ENCODE results near the gene KY.

The KY gene

DNA sequence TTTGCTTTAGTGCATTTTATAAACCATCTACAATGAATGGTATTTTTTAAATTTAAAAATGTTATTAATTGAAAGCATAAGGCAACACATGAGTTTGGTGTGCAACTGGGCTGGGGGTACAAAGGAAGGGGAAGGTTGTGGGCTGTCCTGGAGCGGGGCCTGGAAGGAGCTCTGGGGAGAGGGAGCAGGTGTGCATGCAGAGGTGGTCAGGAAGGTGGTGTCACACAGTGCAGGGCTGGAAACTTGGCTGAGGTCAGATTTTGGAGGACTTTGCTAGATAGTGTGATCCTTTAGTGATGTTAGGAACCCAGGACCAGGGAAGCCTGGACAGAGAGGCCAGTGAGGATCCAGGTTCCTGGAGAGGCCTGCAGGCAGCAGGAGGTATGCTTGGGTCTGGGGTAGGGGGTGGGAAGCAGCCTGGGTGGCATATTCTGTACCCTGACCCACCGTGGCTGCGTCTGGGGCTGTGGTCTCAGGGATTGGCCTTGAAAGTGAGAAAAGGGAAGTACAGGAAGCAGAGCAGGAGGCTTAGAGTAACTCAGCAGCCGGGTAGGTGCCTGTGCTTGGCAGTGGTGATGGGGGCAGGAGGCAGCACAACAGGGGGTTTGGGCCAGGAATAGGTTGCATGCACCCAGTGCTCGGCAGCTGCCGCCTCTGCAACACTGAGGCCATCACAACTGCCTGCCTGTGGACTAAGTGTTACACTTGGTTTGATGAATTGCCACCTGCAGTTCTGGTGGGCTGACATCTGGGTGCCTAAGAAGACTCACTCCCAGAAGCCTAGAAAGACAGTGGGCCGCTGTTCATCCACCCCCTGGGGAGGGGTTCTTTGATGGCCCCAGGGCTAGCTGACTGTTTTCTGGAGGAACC lies 33.0 kb downstream of the KY start:
- DNase-seq: no peak

DNA sequence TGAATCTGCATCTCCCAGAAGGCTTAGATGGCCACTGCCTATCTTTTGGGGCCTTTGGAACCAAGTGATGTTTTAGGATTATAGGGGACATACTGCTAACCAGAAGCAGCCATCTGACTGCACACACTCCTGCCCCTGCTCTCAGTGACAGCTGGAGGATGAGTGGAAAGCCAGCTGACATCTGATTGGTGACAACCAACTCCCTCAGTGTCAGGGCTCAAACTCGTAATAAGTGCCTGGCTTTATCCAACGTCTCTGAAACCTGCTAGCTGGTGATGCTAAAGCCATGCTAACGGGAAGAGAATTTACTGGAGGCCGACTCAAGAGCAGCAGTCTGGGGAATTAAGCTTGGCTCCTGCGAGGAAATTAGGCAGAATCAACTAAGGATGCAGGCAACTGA lies 35.1 kb downstream of the KY start:
- no peak for DNase-seq

DNA sequence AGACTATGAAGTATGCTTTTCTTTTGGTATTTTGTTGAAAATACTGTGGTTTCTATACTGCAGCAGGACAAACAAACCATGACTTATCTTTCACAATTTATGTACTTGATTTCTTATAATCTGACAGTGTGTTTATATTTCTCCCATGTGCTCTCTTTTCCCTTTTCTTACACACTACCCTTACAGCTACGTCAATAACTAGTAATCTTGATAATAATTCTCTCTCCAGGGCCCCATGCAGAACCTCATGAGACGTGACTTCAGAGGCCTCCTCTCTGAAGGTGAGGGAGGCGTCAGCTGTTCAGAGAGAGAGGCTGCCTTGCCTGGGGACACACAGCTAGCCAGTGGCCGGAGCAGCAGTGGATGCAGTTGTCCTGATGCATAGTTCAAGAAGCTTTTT lies 35.9 kb downstream of the KY start:
- no peak for DNase-seq

DNA sequence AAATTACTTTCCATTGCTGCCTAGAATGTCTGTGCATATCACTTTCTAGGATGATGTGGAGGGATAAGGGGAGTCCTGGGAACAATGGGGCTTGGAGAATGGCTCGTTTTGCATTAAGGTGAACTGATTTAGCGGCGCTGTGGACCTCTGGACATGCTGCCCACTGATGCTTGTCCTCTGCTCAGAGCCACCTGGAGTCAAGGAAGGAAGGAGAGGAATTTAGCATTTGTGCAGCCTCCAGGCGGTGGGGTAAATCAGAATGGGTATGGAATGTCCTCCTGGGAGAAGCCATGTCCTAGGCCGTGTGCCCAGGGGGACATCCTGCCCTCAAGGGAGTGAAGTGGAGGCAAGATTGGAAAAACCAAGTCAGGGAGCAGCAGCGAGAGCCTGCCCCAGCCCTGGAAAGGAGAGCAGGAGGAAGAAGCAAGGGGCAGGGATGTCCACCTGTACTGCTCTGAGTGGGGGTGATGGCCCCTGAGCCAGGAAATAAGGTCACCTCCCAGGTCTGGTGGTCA lies 37.8 kb downstream of the KY start:
- DNase-seq: no peak

DNA sequence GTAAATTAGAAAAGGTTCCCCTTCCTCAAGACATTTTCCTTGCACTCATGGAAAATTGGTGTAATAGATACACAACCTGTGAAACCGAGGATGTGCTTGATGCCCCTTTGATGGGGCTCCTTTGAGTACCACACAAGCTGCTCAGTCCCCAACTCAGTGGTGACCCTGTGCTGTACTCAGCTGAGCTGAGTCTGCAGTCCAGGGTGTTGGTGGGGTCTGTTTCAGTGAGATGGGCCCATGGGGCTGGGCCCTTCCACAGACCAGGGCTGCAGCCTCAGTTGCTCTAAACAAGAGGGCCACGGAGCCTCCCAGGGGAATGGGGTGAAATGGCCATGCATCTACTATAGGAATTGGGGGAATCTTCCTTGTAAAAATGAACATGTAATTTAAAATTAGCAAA lies 39.3 kb downstream of the KY start:
- DNase-seq: no peak

DNA sequence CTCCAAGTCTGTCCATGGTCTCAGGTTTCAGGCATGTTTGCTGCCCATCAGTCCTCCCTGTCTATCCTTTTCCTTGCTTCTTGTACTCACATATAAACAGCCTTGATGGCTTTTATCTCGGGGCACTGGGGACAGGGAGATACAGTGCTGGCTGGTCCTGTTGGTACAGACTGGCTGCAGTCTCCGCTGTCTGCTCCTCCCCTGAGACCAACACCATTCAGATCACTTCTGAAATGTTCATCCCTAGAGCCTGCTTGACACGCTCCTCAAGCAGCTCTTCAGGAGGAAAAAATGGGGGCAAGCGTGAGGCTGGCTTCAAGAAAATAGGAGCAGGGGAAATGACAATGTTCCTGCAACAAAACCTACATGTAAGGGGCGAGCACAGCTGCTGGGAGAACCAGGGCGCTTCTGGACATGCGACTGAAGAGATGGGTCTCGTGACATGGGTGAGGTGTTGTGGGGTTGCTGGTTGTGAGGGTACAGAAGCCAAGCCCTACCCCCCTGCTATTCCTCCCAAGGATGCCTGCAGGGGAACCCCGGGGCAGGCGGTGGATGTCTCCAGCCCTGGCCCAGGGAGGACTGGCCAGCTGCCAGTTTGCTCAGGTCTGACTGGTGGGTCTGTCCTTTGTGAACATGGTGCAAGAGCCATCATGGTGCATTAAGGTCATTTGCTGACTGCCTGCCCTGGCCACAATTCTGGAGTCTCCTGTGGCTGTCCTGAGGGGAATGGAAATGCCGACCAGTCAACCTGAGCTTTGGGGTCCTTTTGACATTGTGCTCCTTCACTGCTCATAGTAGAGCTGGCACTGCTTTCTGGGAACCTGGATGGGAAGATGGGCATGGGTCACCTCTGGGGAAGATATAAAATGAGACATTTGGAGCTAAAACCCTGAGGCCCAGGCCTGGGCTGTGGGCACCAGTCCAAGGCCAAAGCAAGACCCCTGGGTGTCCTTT lies 40.1 kb downstream of the KY start:
- no peak for DNase-seq

DNA sequence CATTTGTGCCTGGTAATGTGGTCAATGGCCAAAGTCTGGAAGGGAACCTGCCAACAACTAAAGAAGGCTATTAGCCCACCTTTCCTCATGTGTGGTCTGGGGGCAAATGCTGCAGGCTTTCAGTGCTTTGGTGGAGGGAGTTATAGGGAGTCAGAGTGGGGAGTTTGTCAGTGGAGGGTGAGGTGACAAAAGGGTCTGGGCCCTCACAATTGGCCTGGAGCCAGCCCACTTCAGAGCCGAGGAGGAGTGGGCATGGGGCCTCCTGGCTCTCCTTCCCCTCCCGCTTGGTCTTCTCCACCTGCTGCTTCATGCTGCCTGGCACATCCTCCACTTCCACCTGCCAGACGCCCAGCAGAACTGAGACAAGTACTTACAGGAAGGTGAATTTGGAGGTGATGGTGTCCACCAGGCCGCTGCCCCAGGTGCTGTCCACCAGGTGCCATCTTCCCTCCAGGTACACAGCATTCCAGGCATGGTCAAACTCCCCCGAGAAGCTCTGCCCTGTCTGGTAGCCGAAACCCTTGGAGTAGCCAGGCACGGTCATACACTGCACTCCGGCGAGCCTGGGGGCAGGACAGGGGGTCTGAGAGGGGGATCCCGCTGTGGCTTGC lies 40.9 kb downstream of the KY start:
- no peak for DNase-seq

DNA sequence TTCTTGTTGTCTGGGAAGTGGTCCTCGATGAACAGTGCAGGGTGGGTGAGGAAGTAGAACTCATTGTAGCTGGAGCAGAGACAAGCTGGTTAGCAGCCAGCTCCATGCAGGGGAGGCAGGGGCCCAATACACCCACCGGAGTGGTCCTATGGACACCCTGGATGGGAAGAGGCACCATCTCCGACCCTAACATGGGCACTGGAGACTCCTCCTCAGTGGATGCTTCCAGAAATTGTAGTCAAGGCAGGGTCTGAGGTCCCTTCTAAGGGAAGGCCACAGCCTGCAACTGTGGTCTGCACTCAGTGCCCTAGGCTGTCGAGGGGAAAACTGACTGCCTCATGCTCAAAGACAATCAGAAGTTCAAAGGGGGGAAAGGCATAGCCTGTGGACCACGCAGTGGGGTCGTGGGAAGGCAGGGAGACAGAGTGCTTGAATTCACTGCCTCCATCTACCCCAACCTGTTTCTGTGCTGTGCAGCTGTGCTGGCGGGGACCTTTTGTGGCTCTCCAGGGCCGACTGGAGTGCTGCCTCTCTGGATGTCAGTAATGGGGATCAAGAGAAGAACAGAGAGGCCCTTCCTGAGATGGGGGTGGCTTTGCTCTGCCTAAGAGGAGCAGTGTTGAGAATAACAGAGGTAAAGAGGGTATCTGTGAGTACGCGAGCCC lies 41.9 kb downstream of the KY start:
- DNase-seq: no peak

DNA sequence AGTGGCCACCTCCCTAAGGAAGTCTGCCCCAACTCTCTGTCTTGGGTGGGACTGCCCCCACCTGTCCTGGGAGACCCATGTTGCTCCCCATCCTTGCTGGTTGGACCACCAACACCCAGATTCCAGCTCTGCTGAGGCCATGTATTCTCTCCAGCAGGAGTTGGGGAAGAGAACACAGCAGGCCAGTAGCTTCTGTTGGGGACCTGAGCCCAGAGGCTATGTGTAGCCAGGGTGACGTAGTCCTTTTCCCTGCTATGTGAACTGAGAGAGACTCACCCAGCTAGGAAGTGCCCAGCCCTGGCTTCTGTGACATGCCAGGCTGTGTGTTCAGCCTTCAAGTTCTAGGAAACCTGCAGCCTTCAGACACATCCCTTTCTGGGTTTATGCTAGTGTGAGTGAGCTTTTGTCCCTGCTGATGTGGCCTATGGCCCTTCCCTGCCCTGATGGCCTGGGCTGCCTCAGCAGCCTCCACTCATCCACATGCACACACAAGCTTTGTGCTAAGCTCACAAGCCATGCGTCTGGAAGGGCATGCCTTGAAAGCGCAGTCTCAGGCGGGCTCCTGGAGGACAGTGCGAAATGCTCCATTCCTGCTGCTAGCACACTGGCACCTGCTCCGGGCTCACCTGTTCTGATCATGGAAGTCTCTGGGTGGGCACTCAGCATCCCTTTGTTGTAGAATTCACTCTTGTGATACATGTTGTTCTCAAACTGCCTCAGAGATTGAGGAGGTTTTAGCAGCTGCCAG lies 42.6 kb downstream of the KY start:
- no peak for DNase-seq

DNA sequence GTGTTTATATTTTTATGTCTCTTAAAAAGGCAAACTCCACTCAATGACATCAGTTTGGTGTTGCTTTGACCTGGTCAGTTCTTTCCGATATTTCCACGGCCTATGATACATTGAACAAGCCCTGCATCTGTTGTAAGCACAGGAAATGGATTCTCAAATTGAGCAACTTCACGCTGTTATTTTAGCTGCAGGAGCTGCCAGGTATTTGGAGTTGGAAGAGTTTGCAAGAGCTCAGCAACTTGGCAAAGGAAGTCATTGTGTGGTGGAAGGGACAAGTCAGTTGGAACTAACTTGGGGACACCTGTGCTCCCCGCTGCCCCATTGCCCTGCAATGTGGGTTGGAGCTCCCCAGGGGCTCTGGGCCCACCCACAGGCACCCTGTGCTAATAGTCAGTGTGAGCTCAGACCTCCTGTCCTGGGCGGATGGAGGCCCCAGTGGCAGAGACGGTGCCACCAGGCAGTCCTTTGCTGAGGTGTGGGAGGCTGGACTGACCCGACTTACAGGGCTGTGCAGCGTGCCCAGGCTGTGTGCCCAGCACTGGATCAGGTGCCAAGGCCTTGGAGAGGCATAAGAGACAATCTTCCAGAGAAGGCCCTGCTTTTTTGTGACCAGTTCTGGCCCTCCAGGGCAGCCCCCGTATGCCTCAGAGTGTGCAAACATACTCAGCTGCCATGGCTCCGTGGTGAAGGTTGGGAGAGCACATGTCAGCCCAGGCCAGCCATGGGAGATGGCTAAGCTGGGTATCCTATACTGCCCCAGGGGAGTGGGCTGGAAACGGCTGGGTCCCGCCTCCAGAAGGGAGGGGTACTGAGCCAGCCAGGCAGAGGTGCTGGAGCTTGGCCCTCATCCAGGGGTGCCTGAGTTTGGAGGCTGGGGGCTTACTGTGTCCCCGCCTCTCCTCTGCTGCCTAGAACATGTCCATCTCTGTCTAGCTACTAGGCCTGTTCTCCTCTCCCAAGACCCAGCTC lies 43.5 kb downstream of the KY start:
- DNase-seq: no peak

DNA sequence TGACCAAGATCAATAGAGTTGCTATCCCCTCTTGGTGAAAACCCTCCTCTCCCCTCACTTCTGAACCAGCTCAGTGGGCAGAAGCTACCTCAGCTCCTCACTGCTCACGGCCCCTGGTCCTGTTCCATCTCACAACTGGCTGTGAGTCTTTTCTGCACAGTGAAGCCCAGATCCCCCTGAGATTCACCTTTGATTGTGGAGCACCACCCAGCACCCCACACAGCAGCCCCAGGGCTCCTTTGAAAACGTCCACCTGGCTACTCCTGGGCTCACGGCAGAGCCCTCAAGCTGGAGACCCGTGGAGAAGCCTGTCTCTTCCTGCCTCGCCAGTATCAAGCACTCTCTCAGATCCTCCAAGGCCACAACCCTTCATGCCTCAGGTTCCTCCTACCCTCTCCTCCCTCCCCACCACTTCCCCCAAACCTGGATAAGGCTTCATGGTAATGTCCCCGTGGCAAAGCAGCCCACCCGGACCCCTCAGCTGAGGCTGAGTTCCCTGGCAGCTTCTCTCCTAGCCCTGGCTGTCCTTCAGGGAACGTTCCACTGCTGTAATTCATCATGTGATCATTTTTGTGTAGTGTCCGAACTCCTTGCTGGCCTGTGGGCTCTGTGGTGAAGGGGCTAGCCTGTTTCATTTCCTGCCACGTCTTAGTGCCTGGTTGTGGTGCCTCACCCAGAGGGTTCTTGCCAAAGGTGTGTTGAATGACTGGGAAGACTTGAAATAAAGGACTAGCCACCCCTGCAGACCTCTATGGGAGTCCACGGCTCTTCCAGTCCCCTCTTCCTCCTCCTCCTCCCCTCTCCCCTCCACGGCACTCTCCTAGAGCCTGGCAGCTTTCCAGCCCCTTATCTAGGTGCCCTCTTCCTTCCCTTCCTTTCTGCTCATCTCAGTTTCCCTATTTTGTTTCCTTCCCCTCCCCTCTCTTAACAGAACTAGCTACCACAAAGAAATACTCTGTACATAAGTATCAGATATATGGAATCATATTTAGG lies 44.5 kb downstream of the KY start:
- DNase-seq: no peak

DNA sequence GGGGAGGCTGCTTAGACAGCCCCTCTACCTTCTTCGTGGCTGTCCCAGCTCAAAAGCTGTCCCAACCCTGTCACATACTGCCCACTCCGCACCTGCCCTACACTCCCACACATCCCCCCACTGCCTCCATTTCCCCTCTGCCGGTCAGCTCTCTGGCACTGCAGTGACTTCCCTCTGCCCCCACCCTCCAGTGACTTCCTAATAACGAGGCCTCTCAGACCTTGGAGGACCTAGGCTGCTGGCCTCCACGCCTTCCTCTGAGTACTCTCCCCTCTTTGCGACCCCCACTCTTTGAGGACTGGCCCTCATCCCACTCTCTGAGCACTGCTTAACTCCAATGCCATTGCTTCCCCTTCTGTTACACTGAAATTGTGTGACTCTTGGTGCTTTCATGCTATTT lies 45.3 kb downstream of the KY start:
- no peak for DNase-seq

DNA sequence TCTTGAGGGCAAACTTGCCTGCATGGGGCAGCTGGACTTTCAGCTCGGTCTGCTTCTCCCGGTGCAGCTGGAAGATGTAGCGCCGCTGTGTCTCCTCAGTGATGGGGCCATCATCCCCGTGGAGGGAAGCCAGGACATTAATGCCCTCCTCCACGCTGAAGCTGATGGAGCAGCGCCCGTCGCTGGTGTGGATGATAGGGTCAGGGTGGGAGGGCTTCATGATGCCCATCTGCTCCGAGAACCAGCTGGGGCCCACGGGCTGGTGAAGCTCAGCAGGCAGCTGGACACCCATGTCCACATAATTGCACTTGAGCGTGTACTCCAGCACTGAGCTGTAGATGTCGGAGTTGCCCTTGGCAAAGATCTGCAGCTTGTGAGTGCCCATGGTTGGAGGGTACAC lies 46.9 kb downstream of the KY start:
- no peak for DNase-seq

DNA sequence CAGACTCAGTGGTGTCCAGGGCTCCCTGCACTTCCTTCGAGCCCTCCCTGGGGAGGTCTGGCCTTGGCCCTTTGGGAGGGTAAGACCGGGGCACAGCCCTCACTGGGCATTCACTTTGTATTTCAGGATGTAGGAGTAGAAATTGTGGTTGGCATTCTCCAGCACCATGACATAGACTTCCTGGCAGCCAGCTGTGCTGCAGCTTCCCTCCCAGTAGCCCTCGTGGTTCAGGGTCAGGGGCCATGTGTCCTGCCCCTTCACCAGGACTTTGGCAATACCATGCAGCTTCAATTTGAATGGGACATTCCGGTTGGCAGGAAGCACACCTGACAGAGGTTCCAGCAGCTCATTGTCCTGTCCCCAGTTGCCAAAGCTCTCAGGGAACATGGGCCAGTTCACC lies 47.3 kb downstream of the KY start:
- DNase-seq: no peak

DNA sequence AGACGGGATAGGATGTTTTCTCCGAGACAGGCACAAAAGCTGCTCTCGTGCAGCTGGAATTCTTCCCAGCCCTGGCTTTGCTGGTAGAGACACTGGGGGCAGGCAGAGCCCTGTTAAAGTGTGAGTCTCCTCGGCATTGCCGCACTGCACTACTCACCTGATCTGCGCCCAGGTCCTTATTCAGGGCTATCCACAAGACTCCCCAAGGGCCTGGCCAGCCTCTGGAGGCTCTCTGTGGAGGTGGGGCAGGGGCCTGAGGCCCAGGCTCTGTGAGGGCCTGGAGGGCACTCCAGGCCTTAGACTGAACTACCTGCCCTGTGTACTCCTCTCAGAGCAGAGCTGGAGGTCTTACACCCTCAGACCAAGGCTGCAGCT lies 48.4 kb downstream of the KY start:
- no peak for DNase-seq

DNA sequence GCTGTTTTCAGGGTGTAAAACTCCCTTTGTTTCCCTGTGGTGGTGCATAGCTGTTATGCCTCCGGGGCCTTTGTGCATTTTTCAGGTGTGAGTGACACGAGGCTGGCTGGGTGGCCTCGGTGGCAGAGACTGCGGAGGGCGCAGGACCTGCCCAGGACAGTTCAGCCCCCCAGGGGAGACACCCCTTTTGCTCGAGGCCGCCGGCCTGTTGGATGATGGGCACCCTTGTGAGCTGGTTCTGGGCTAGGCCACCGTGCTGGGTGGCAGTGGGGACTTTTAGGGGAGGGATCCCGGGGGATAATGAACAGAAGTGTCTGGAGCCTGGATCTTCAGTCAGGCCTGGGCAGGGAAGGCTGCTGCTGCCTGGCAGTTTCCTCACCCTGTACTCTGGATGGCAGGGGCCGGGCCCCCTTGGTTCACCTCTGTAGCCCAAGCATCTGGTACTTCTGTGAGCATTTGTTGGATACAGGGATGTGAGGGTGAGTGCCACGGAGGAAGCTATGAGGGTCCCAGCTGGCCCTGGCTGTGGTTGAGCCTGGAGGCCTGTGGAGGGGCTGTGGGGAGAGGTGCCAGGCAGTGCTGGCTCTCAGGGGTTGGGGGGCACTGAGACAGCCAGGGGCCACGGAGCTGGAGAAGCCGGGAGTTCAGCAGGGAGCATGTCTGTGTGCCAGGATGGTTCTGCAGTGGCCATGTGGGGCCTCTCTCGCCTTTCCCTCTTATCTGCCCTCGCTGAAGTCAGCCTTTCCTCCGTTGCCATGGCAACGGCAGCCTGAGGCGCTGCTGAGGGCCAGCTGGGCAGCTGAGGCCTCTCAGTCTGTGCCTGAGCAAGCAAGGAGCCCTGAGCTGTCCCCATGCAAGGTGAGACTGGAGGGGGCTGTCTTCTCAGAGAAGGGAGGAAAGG lies 49.0 kb downstream of the KY start:
- DNase-seq: no peak

DNA sequence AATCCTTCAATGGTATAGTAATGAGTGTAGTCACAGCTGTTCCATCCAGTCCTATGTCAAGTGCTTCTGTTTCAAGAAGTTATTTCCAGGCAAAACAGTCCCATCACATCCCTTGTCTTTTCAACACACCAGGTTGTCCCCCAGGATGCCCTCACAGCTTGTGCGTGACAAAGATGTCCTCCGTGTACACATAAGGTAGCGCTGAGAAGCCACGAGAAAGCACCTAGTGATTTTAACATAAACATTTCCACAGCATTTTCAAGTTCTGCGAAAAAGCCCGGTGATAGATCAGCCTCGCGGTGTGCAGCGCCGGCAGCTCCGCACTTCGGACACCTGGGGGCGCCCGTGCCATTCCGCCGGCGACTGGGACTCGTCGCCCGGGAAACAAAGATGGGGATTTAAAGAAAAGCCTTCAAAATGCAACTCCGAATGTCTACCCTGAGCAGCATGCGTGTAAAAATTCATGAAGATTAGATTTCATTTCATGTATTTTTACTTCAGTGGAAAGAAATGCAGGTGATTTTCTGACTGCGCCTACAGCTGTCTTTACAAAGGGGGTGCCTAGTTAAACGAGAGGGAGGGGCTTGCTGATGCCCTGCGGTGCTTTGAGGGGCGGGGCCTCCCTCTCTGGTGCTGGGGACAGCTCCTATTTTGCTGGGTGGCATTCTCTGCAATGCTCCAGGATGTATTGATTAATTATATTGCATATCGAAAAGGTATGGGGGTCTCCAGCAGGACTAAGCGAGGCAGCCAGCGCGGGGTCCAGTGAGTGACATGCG lies 49.9 kb downstream of the KY start:
- peak; percentile 54 for DNase-seq

DNA sequence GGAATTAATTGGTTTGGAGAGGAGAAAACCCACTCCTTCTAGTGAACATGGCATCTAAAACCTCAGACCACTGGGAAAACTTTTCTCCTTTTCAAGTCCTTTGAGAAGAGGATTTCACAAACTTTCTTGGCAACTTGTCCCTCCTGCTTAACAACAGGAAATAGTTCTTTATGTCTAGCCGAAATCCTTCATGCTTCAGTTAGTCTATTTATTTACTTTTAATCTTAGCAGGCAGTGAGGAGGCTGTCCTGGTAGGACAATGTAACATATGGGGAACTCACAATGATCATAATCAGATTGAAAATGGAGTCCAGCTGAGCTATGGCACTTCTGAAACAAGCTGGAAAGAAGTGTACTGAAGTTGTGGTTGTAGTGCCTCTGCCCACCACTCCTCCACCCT lies 50.6 kb downstream of the KY start:
- no peak for DNase-seq

Measured in inflammatory macrophage treated with lipopolysaccharide for 4 hours (primary cell).